Cardiac muscle cell (in vitro differentiated cells and primary cell): ENCODE measurements around the gene KNL1. TPM values are rescaled to one million over a fixed set of nuclear protein-coding genes. Genes with fewer than 3 reads are reported as not detected.
"Not testable (repeated sequence)": the region's sequence is repeated elsewhere in the genome, so short reads cannot be mapped to it uniquely, and the experiment has no call there.

Source experiments
- DNase-seq, 2 donors: peaks; one replicate each; pipeline versions ENCODE4 v3.0.0 to v3.0.0-alpha.2; 2010 to 2017; ENCODE audit warnings: low read depth in 1 of 2, low spot score in 1 of 2
- H3K27ac ChIP-seq: fragments of 200-600 bp; sonication (generic); 2 replicates; pipeline ENCODE4 v1.5.1; 2016
- H3K27me3 ChIP-seq: fragments of 200-600 bp; sonication (generic); 2 replicates; pipeline ENCODE4 v1.6.0; 2016; ENCODE audit warnings: control low read depth
- H3K36me3 ChIP-seq: fragments of 200-600 bp; sonication (generic); 2 replicates; pipeline ENCODE4 v1.5.1; 2016; ENCODE audit warnings: control low read depth
- H3K4me1 ChIP-seq: fragments of 200-600 bp; sonication (generic); 2 replicates; pipeline ENCODE4 v1.8.1; 2017; ENCODE audit warnings: low read depth, mild to moderate bottlenecking, mixed run types
- H3K4me3 ChIP-seq: fragments of 200-600 bp; sonication (generic); 2 replicates; pipeline ENCODE4 v1.5.1; 2016; ENCODE audit warnings: mild to moderate bottlenecking
- H3K9me3 ChIP-seq: fragments of 200-600 bp; sonication (generic); 2 replicates; pipeline ENCODE4 v1.5.1; 2017; ENCODE audit warnings: low read depth, mild to moderate bottlenecking, control low read depth
- polyA plus RNA-seq: library from polyadenylated mRNA; unstranded; fragments of >200 nt; fragmentation: Nextera tagmentation; extraction: Ambion mirVana; gene quantifications from 2 replicates; pipeline ENCODE4 v1.2.1, GENCODE V29; 2016
- total RNA-seq: library from RNA; depleted of rRNA; stranded (reverse); fragments of >200 nt; gene quantifications from 2 replicates; pipeline ENCODE4 v1.2.3, GENCODE V29; 2016
- TF ChIP-seq, protein P1 (sequence below): IDR thresholded peaks from 2 replicates; pipeline ENCODE4 v1.5.1; 2012; ENCODE audit warnings: low read depth, mild to moderate bottlenecking, low read length

Gene KNL1
- total and polyA plus RNA-seq, 2 experiments from 2014 or later = 1.4 to 15.2 TPM

DNA sequence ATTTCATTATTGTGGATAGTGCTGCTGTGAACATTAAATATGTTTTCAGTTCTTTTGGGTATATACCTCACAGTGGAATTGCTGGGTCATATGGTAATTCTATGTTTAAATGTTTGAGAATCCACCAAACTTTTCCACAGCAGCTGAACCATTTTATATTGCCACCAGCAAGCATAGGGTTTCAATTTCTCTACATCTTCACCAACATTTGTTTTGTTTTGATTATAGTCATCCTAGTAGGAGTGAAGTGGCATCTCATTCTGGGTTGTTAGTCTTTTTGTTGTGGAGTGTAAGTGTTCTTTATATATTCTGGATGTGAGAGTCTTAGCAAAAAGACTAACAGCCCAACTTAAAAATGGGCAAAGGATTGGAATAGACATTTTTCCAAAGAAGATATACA is 18.9 kb upstream of the KNL1 start:
- peaks cover 6% of the 10 kb centered on the region for H3K4me1 ChIP-seq
- no peak overlapping the region for H3K27ac ChIP-seq
- H3K27me3 ChIP-seq = no peaks in the 10 kb centered on the region
- TF ChIP-seq, protein P1, sequence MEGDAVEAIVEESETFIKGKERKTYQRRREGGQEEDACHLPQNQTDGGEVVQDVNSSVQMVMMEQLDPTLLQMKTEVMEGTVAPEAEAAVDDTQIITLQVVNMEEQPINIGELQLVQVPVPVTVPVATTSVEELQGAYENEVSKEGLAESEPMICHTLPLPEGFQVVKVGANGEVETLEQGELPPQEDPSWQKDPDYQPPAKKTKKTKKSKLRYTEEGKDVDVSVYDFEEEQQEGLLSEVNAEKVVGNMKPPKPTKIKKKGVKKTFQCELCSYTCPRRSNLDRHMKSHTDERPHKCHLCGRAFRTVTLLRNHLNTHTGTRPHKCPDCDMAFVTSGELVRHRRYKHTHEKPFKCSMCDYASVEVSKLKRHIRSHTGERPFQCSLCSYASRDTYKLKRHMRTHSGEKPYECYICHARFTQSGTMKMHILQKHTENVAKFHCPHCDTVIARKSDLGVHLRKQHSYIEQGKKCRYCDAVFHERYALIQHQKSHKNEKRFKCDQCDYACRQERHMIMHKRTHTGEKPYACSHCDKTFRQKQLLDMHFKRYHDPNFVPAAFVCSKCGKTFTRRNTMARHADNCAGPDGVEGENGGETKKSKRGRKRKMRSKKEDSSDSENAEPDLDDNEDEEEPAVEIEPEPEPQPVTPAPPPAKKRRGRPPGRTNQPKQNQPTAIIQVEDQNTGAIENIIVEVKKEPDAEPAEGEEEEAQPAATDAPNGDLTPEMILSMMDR = no peak
- H3K4me3 ChIP-seq = no peak overlapping the region
- peaks cover 12% of the 10 kb centered on the region for H3K36me3 ChIP-seq
- DNase-seq = no peak
- H3K9me3 ChIP-seq = no peaks in the 10 kb centered on the region

DNA sequence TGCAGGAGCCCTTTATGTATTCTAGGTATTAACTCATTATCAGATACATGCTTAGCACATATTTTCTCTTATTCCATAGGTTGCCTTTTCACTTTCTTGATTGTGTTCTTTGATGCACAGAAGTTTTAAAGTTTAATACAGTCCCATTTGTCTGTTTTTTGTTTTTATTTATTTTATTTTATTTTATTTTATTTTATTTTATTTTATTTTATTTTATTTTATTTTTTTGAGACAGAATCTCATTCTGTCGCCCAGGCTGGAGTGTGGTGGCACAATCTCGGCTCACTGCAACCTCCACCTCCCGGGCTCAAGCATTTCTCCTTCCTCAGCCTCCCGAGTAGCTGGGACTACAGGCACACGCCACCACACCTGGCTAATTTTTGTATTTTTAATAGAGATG is 17.1 kb upstream of the KNL1 start:
- DNase-seq, H3K27ac ChIP-seq, H3K27me3 ChIP-seq, H3K4me3 ChIP-seq, H3K9me3 ChIP-seq, H3K4me1 ChIP-seq, H3K36me3 ChIP-seq: not testable (repeated sequence)

DNA sequence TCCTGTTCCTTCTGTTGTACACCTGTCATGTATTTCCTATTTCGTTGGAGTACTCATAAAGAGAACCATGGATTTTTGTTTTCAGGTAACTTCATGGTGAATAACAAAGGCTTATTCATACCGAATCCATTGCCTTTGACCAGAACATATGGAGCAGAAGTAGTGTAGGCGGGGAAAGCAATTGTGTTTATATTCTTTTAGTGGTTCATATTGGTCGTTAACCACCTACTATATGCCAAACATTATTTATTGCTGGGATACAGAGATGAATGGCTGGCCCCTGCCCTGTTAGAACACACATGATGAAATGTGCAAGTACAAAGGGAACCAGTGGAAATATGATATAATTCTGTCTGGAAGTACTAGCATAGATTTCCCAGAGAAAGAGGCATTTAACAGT is 15.2 kb upstream of the KNL1 start:
- DNase-seq = no peak
- Histone ChIP-seq H3K4me3 (no peak overlapping the region), H3K27me3 (no peaks in the 10 kb centered on the region), H3K9me3 (no peaks in the 10 kb centered on the region), H3K4me1 (no peaks in the 10 kb centered on the region), H3K27ac (no peak overlapping the region), H3K36me3 (peaks cover 8% of the 10 kb centered on the region)
- TF ChIP-seq, protein P1 = no peak

DNA sequence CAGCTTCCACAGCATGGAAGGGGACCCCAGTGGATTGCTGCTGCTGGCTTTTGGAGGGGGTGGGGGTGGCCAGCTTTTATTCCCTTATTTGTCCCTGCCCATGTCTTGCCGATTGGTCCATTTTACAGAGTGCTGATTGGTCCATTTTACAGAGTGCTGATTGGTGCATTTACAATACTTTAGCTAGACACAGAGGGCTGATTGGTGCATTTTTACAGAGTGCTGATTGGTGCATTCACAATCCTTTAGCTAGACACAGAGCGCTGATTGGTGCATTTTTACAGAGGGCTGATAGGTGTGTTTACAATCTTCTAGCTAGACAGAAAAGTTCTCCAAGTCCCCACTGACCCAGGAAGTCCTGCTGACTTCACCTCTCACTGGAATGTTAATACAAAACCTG is 12.3 kb upstream of the KNL1 start:
- H3K27ac ChIP-seq, H3K4me1 ChIP-seq, H3K4me3 ChIP-seq, H3K27me3 ChIP-seq, H3K9me3 ChIP-seq, H3K36me3 ChIP-seq, DNase-seq: not testable (repeated sequence)

DNA sequence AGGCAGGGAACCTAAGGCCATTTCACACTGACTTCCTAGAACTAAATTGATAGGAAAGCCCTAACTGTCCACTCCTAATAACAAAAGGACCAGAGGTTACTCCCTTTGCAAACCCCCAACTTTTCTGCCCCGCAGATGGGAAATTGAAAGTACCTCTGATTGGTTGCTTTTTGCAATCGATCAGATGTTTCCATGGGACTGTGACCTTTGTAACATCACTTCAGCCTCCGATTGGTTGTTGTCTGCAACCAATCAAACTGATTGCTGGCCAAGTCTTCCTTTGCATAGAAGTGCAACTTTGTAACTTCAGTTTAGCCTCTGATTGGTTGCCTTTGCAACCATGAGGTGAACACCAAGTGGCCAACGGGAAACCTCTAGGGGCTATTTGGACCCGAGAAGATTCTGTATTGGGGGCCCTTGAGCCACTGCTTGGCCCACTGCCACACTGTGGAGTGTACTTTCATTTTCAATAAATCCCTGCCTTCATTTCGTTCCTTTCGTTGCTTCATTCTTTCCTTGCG is 11.3 kb upstream of the KNL1 start:
- Histone ChIP-seq H3K4me3 (no peak overlapping the region), H3K4me1 (no peaks in the 10 kb centered on the region)

DNA sequence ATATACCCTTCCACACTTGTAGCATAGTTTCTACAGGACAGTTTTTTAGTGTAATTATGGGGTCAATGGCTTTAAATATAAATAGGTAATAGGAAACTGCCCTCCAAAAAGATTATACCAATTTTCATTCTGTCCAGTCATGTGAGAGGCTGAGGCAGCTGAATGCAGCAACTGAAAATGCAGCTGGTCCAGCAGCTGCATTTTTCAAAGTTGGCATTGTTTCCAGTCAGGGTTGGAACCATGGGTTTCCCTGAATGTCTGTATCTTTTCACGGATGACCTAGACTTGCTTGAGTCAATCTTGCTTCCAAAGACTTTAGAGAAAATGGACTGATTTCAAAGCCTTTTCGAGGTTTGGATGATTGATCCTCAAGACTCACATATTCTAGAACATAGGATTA is 9.9 kb upstream of the KNL1 start:
- no peaks in the 10 kb centered on the region for H3K36me3 ChIP-seq
- TF ChIP-seq, protein P1 = no peak
- DNase-seq = no peak
- no peak overlapping the region for H3K4me3 ChIP-seq
- no peak overlapping the region for H3K27ac ChIP-seq
- H3K27me3 ChIP-seq = no peaks in the 10 kb centered on the region
- no peaks in the 10 kb centered on the region for H3K4me1 ChIP-seq
- H3K9me3 ChIP-seq = no peaks in the 10 kb centered on the region

More for the DNA sequence above, 11.3 kb upstream of the KNL1 start:
- no peaks in the 10 kb centered on the region for H3K36me3 ChIP-seq
- peak in 1 of 2 donors; percentile 38 for DNase-seq
- H3K27me3 ChIP-seq = no peaks in the 10 kb centered on the region
- no peaks in the 10 kb centered on the region for H3K9me3 ChIP-seq
- TF ChIP-seq, protein P1 = no peak
- no peak overlapping the region for H3K27ac ChIP-seq

DNA sequence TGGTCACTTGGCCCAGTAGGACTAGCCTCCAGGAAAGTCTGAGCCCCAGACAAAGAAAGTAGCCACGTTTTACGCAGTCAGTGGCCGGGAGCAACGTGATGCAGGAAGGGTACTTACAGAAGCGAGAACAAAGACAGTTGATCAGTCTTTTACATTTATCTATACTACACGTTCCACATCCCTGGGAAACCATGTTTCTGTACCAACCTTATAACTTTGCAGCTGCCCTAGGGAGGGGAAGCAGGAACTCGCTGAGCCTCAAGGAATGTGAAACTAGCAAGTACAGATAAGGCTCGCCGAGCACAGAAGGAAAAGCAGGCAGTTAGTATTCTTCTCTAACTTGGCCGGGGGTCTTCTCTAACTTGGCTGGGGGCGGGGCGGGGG is 3.4 kb upstream of the KNL1 start:
- Histone ChIP-seq H3K27me3 (no peaks in the 10 kb centered on the region), H3K9me3 (no peaks in the 10 kb centered on the region), H3K4me3 (no peak overlapping the region), H3K4me1 (peaks cover 19% of the 10 kb centered on the region), H3K27ac (peak overlapping the region; percentile 82), H3K36me3 (no peaks in the 10 kb centered on the region)
- peak; percentile 54 to 61 for DNase-seq
- TF ChIP-seq, protein P1 = no peak
